Activated CD4-positive, alpha-beta T cell treated with anti-CD3 and anti-CD28 coated beads, Interleukin-2, amount 50 U/mL, for 16 hours (primary cell): Measurements from ENCODE around the gene SMYD2.
A peak's percentile ranks its signal among the peaks of the same experiment; 100 is the strongest.
"Not testable (repeated sequence)": the region's sequence is repeated elsewhere in the genome, so short reads cannot be mapped to it uniquely, and the experiment has no call there.

ENCODE experiments used
- DNase-seq: peaks from one replicate; pipeline ENCODE4 v3.0.0-alpha.2; 2020

SMYD2 gene

GRCh38 chr1:214271995-214272731 is 8.8 kb upstream of the SMYD2 start:
- DNase-seq = no peak

- peak; percentile 15 for DNase-seq
These were observed 7.9 kb upstream of the SMYD2 start for GRCh38 chr1:214272964-214273533.

DNA sequence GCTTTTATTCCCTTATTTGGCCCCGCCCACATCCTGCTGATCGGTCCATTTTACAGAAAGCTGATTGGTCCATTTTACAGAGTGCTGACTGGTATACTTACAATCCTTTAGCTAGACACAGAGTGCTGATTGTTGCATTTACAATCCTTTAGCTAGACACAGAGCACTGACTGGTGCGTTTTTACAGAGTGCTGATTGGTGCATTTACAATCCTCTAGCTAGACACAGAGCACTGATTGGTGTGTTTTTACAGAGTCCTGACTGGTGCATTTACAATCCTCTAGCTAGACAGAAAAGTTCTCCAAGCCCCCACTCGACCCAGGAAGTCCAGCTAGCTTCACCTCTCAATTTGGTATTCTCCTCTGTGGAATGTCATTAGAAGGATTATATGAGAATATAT is 5.3 kb upstream of the SMYD2 start:
- not testable (repeated sequence) for DNase-seq

DNA sequence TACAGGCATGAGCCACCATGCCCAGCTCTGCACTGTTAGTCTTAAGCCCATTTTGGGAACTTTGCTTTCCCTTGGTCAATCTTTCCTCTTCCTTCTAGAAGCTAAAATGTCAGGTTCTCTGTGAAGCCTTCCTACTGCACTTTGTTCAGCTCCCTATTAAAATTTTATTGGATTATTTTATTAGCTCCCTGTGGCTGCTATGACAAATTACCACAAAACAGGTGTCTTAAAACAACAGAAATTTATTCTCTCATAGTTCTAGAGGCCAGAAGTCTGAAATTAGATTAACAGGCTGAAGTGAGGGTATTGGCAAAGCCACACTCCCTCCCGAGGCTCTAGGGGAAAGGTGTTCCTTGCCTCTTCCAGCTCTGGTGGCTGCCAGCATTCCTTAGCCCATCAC is 4.2 kb upstream of the SMYD2 start:
- DNase-seq = no peak

DNA sequence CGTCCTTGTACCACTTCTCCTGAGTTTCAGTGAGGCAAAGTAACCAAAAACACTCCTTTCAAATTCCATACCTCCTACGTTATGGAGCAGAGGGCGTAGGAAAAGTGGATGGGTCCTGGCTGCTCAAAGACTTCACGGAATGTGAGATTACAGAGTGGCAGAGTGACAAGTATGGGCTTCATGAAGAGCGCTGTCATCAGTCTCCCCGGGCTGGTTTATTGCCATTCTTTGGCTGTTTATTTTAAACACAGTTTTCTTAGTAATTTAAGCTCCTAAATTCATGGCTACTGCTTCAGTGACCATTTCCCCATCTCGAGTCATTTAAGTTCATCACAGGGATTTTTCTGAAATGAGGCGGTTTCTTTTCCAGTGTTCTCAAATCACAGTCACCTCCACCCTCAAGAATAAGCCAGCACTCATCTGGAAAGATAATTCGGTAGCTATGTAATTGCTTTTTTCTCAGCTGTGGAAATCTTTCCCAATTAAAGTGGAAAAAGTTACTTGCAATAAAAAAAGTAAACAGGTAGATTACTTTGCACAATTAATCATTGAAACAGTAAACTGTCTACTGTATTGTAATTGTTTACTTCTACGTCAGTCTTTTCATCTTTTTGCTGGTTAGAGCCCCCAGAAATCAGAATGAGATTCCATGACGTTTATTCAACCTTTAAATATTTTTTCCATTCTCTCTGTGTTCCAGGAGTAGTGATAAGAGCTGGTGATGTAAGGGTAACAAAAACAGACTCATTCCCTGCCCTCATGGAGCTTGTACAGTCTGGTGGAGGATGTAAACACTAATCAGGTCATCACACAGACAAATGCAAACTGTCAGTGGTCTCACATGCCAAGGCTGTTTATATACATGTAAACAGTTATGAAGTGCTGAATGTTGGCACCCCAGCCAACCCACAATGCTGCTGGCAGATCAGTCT is 3.0 kb upstream of the SMYD2 start:
- no peak for DNase-seq

GRCh38 chr1:214280386-214281020 is 456 bp upstream of the SMYD2 start:
- peak; percentile 11 for DNase-seq

DNA sequence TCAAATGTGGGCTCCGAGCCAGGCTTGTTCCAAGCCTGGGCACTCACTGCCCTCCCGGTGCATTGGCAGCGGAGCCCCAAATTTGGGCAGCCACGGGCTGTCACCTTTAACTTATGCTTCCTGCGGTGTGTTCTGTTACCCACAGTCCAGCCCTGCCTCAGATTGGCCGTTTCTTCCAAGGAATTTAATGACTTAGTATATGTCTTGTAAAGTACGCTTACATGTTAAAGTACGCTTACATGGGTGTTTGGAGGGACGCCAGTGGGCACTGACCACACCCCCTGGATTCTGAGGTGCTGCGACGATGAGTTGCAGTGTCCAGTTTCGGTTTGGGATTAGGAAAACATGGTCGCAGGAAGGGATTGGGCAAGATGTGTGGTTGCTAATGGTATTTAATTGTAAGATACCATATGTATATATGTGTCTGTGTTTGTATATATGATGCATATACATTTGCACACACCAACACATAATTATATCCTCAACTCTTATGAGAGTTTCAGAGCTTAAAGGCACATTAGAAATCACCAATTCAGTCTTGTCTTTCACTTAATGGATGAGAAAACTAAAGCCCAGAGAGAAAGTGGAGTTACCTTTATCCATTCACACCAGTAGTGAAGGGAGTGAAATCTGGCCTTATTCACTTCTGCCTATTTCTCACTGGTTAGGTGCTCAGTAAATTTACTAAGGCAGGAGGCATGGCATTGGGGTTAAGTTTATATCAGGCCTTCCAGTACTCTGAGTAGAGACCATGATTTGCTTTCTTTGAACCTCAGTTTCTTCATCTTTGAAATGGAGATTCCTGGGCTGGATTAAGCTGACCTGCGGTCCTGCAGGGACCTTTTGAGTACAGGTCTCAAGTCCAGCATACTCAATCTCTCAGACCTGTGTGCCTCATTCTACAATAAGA is 1.0 kb downstream of the SMYD2 start:
- peak; percentile 6 for DNase-seq

GRCh38 chr1:214282630-214283242 is 1.8 kb downstream of the SMYD2 start:
- no peak for DNase-seq

GRCh38 chr1:214285610-214286440 is 4.9 kb downstream of the SMYD2 start:
- no peak for DNase-seq

- DNase-seq = no peak
These were observed 6.9 kb downstream of the SMYD2 start for GRCh38 chr1:214287884-214288283.

- no peak for DNase-seq
These were observed 8.8 kb downstream of the SMYD2 start for GRCh38 chr1:214289574-214290272.

GRCh38 chr1:214290424-214291037 is 9.6 kb downstream of the SMYD2 start:
- no peak for DNase-seq

- no peak for DNase-seq
These were observed 11.4 kb downstream of the SMYD2 start for GRCh38 chr1:214292322-214292721.

GRCh38 chr1:214295934-214296333 is 15.0 kb downstream of the SMYD2 start:
- DNase-seq = no peak

DNA sequence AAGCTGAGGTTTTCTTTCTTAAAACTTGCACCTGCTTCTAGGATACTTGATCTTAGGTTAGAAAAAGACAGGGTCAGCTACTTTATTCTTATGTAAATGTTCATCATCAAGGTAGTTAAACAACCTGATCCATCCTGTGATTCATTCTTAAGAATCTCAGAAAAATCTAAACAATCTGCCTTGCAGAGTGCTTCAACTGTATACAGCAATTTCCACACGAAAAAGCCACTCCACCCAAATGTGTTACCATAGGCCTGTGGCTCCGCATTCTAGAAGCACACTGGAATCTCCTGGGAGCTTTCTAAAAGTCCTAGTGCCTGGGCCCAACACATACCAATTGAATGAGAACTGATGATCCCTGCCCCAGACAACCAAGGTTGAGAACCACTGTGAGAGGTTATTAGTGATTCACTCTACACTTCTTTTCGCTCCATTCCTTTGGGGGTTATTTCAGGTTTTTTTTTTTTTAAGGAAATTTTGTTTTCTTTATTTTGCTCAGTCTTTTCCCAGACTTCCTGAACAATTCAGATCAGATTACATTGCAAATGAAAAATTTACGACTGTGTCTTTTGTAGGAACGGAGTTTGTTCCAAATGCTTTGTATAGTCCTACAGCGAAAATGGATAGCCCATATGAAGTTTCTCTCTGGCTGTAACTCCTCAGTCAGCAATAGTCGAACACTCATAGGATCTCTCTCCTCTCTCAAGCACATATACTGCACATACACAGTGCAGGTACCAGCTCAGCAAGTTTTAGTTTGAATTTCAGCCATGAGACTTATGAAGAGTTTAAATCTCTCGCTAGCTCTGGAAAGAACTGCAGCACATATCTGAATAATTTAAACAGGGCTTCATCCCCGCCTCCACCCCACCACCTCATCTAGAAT is 16.1 kb downstream of the SMYD2 start:
- DNase-seq = no peak

GRCh38 chr1:214300149-214300780 is 19.3 kb downstream of the SMYD2 start:
- DNase-seq = no peak

GRCh38 chr1:214301526-214301925 is 20.6 kb downstream of the SMYD2 start:
- no peak for DNase-seq
